Lower lobe of right lung (tissue), 2 donors: ENCODE results near the gene OR52E1. TPM values are rescaled to one million over a fixed set of nuclear protein-coding genes. Genes with fewer than 3 reads are reported as not detected.

ENCODE experiments used
- ATAC-seq, 2 donors: fragments of 200-7000 bp; cut with Tn5 transposase; one replicate each; pipeline ENCODE4 v1.9.1; 2020 to 2022; ENCODE audit warnings: mild to moderate bottlenecking in 2 of 2, moderate library complexity in 2 of 2
- DNase-seq: peaks from one replicate; pipeline ENCODE4 v3.0.0-alpha.2; 2020
- H3K27ac ChIP-seq: fragments of 200-600 bp; one replicate; pipeline ENCODE4 v1.8.0; 2022
- H3K27me3 ChIP-seq: fragments of 200-600 bp; one replicate; pipeline ENCODE4 v1.8.0; 2022; ENCODE audit warnings: low read depth
- H3K36me3 ChIP-seq: fragments of 200-600 bp; one replicate; pipeline ENCODE4 v1.8.0; 2022; ENCODE audit warnings: mild to moderate bottlenecking
- H3K4me1 ChIP-seq: fragments of 200-600 bp; one replicate; pipeline ENCODE4 v1.8.0; 2022
- H3K4me3 ChIP-seq: fragments of 200-600 bp; one replicate; pipeline ENCODE4 v1.8.0; 2022; ENCODE audit warnings: mild to moderate bottlenecking
- H3K9me3 ChIP-seq: fragments of 200-600 bp; one replicate; pipeline ENCODE4 v1.8.0; 2022
- CTCF ChIP-seq: fragments of 200-600 bp; IDR thresholded peaks from one replicate; pipeline ENCODE4 v1.8.0; 2022; ENCODE audit warnings: antibody characterized with exemption, mild to moderate bottlenecking
- intact Hi-C: fragments of 100-400 bp; cut with DNase I; formaldehyde crosslinking; loops from one replicate; pipeline ENCODE4 v1.11.0; 2022
- long read RNA-seq: library from polyadenylated mRNA; unstranded; transcript quantifications from one replicate; pipeline ENCODE4 v2.0.0, GENCODE V29; 2021
- total RNA-seq: library from RNA; stranded (reverse); fragmentation: NEBNext Ultra II Directional; extraction: Animal tissue kit (Norgen Biotek cat#: 25700); gene quantifications from one replicate; pipeline ENCODE4 v1.2.1, GENCODE V29; 2021
- donor health status: DM: no; HTN: yes; CAD: no; lungs with severe emphysema.

OR52E1 gene
- total RNA-seq, result not detected
- long read RNA-seq, result 0 reads

- no peaks in the 10 kb centered on the region for H3K4me1 ChIP-seq
- H3K4me3 ChIP-seq, result no peak within 1 kb of the TSS
- DNase-seq, result no peak
- H3K9me3 ChIP-seq, result no peaks in the 10 kb centered on the region
- no peaks in the 10 kb centered on the region for H3K36me3 ChIP-seq
- no peaks in the 10 kb centered on the region for H3K27me3 ChIP-seq
- intact Hi-C loops, result no loop called here
- no peak for ATAC-seq
- no peak for TF ChIP-seq CTCF
- H3K27ac ChIP-seq, result no peak within 1 kb of the TSS
These were observed at the start of gene OR52E1 for GRCh38 chr11:5069272-5069671. Gene OR52E1, plus strand, starts transcription at chr11:5069572.

- DNase-seq (no peak), ATAC-seq (no peak)
- Histone ChIP-seq H3K36me3 (no peaks in the 10 kb centered on the region), H3K27ac (no peak overlapping the region), H3K4me3 (no peak overlapping the region), H3K9me3 (no peaks in the 10 kb centered on the region), H3K27me3 (no peaks in the 10 kb centered on the region), H3K4me1 (no peaks in the 10 kb centered on the region)
- no peak for TF ChIP-seq CTCF
- intact Hi-C loops, result no loop called here
These were observed 47.4 kb upstream of the OR52E1 start for GRCh38 chr11:5021996-5022395.

- no peak overlapping the region for H3K4me3 ChIP-seq
- no peak overlapping the region for H3K27ac ChIP-seq
- no peaks in the 10 kb centered on the region for H3K9me3 ChIP-seq
- DNase-seq (no peak), ATAC-seq (no peak)
- no peaks in the 10 kb centered on the region for H3K36me3 ChIP-seq
- intact Hi-C loops, result no loop called here
- TF ChIP-seq CTCF, result no peak
- H3K4me1 ChIP-seq, result no peaks in the 10 kb centered on the region
- H3K27me3 ChIP-seq, result no peaks in the 10 kb centered on the region
These were observed 32.7 kb upstream of the OR52E1 start for GRCh38 chr11:5036669-5037068.

- no peak for TF ChIP-seq CTCF
- no peaks in the 10 kb centered on the region for H3K4me1 ChIP-seq
These were observed 31.4 kb upstream of the OR52E1 start for GRCh38 chr11:5037926-5038325.

GRCh38 chr11:5038341-5038740 lies 31.0 kb upstream of the OR52E1 start:
- no peak for TF ChIP-seq CTCF
- no peak for DNase-seq

More at GRCh38 chr11:5037926-5038325, 31.4 kb upstream of the OR52E1 start:
- no peak overlapping the region for H3K27ac ChIP-seq
- no peaks in the 10 kb centered on the region for H3K27me3 ChIP-seq
- ATAC-seq, result no peak
- no peaks in the 10 kb centered on the region for H3K36me3 ChIP-seq
- no peak for DNase-seq
- H3K4me3 ChIP-seq, result no peak overlapping the region
- H3K9me3 ChIP-seq, result no peaks in the 10 kb centered on the region
- intact Hi-C loops, result no loop called here

GRCh38 chr11:5040876-5041275 lies 28.5 kb upstream of the OR52E1 start:
- no peak for DNase-seq

More at GRCh38 chr11:5038341-5038740, 31.0 kb upstream of the OR52E1 start:
- H3K36me3 ChIP-seq, result no peaks in the 10 kb centered on the region
- no peak overlapping the region for H3K27ac ChIP-seq
- no peaks in the 10 kb centered on the region for H3K9me3 ChIP-seq
- ATAC-seq, result no peak
- H3K4me1 ChIP-seq, result no peaks in the 10 kb centered on the region
- H3K4me3 ChIP-seq, result no peak overlapping the region
- H3K27me3 ChIP-seq, result no peaks in the 10 kb centered on the region
- intact Hi-C loops, result no loop called here

More at GRCh38 chr11:5040876-5041275, 28.5 kb upstream of the OR52E1 start:
- intact Hi-C loops, result no loop called here
- Histone ChIP-seq H3K9me3 (no peaks in the 10 kb centered on the region), H3K27me3 (no peaks in the 10 kb centered on the region), H3K4me1 (no peaks in the 10 kb centered on the region), H3K4me3 (no peak overlapping the region), H3K36me3 (no peaks in the 10 kb centered on the region), H3K27ac (no peak overlapping the region)
- TF ChIP-seq CTCF, result no peak
- ATAC-seq, result no peak
